ENCODE results near the gene GPR18.

Gene GPR18

GRCh38 chr13:99207511-99207910, 50.7 kb downstream of the GPR18 start:
- H3K4me3 ChIP-seq (replicated peaks; ENCODE audit: insufficient read depth, low read length) = no peak overlapping the region
- TF ChIP-seq SPI1 (IDR thresholded peaks at IDR 0.05; ENCODE audit: borderline replicate concordance, low read depth) = no peak
- TF ChIP-seq REST (IDR thresholded peaks at IDR 0.05; ENCODE audit: insufficient replicate concordance, low read depth) = no peak
- TF ChIP-seq GABPA (IDR thresholded peaks at IDR 0.05; ENCODE audit: low read depth) = no peak
- no peak for TF ChIP-seq CTCF (IDR thresholded peaks at IDR 0.05; ENCODE audit: insufficient read depth, low read length)
- no peak for TF ChIP-seq POLR2AphosphoS5 (IDR thresholded peaks at IDR 0.05; ENCODE audit: low read depth)
- no peak overlapping the region for H3K27ac ChIP-seq (replicated peaks)
- no peaks in the 10 kb centered on the region for H3K27me3 ChIP-seq (ENCODE audit: insufficient read depth, poor library complexity, severe bottlenecking)
- no peak for DNase-seq (ENCODE audit: low read depth in 1 of 2, low spot score in 1 of 2)

- no peak for TF ChIP-seq POLR2AphosphoS5 (IDR thresholded peaks at IDR 0.05; ENCODE audit: low read depth)
- no peak for TF ChIP-seq GABPA (IDR thresholded peaks at IDR 0.05; ENCODE audit: low read depth)
- TF ChIP-seq REST (IDR thresholded peaks at IDR 0.05; ENCODE audit: insufficient replicate concordance, low read depth) = no peak
- TF ChIP-seq CTCF (IDR thresholded peaks at IDR 0.05; ENCODE audit: insufficient read depth, low read length) = no peak
- no peak for TF ChIP-seq SPI1 (IDR thresholded peaks at IDR 0.05; ENCODE audit: borderline replicate concordance, low read depth)
- H3K27ac ChIP-seq (replicated peaks) = no peak overlapping the region
- no peaks in the 10 kb centered on the region for H3K27me3 ChIP-seq (ENCODE audit: insufficient read depth, poor library complexity, severe bottlenecking)
- H3K4me3 ChIP-seq (replicated peaks; ENCODE audit: insufficient read depth, low read length) = no peak overlapping the region
- no peak for DNase-seq (ENCODE audit: low read depth in 1 of 2, low spot score in 1 of 2)
These were observed 51.3 kb downstream of the GPR18 start for GRCh38 chr13:99206873-99207272.

- no peak for DNase-seq (ENCODE audit: low read depth in 1 of 2, low spot score in 1 of 2)
- H3K27me3 ChIP-seq (ENCODE audit: insufficient read depth, poor library complexity, severe bottlenecking) = no peaks in the 10 kb centered on the region
- H3K27ac ChIP-seq (replicated peaks) = no peak overlapping the region
- no peak for TF ChIP-seq POLR2AphosphoS5 (IDR thresholded peaks at IDR 0.05; ENCODE audit: low read depth)
- no peak for TF ChIP-seq CTCF (IDR thresholded peaks at IDR 0.05; ENCODE audit: insufficient read depth, low read length)
- TF ChIP-seq REST (IDR thresholded peaks at IDR 0.05; ENCODE audit: insufficient replicate concordance, low read depth) = no peak
- no peak for TF ChIP-seq GABPA (IDR thresholded peaks at IDR 0.05; ENCODE audit: low read depth)
- no peak for TF ChIP-seq SPI1 (IDR thresholded peaks at IDR 0.05; ENCODE audit: borderline replicate concordance, low read depth)
- H3K4me3 ChIP-seq (replicated peaks; ENCODE audit: insufficient read depth, low read length) = no peak overlapping the region
These were observed 52.0 kb downstream of the GPR18 start for GRCh38 chr13:99206226-99206625.
